Activated naive CD4-positive, alpha-beta T cell treated with anti-CD3 and anti-CD28 coated beads for 36 hours (primary cell): ENCODE data around the gene TMEM88. TPM values are rescaled to one million over a fixed set of nuclear protein-coding genes. Genes with fewer than 3 reads are reported as not detected.

ENCODE experiments used
- CTCF ChIA-PET: fragments of 350-600 bp; sonication (Branson Sonifier 250); formaldehyde crosslinking; loops from one replicate; lab custom pipeline; 2021; ENCODE audit warnings: antibody characterized with exemption; lab: Charles Lee
- DNase-seq: peaks from one replicate; pipeline ENCODE4 v3.0.0-alpha.2; 2020
- H3K27ac Mint-ChIP-seq: one replicate; pipeline ENCODE4 v1.8.0; 2021; ENCODE audit warnings: mild to moderate bottlenecking, mixed read lengths
- H3K27me3 Mint-ChIP-seq: one replicate; pipeline ENCODE4 v1.8.0; 2021; ENCODE audit warnings: low read depth, mixed read lengths
- H3K36me3 Mint-ChIP-seq: one replicate; pipeline ENCODE4 v1.8.0; 2021; ENCODE audit warnings: low read depth, mixed read lengths
- H3K4me1 Mint-ChIP-seq: one replicate; pipeline ENCODE4 v1.8.0; 2021; ENCODE audit warnings: low read depth, mixed read lengths
- H3K4me3 Mint-ChIP-seq: one replicate; pipeline ENCODE4 v1.8.0; 2021; ENCODE audit warnings: mild to moderate bottlenecking, moderate library complexity, mixed read lengths
- H3K9me3 Mint-ChIP-seq: one replicate; pipeline ENCODE4 v1.8.0; 2021; ENCODE audit warnings: mixed read lengths
- intact Hi-C: fragments of 100-400 bp; cut with micrococcal nuclease; formaldehyde crosslinking; loops from one replicate; pipeline ENCODE4 v1.15.1; 2023
- total RNA-seq, 2 experiments: library from RNA; stranded (reverse); gene quantifications; one replicate each; pipeline ENCODE4 v1.2.3, GENCODE V29; 2021

Gene TMEM88
- total RNA-seq, 2 experiments from 2014 or later, result 1.2 to 1.5 TPM

DNA sequence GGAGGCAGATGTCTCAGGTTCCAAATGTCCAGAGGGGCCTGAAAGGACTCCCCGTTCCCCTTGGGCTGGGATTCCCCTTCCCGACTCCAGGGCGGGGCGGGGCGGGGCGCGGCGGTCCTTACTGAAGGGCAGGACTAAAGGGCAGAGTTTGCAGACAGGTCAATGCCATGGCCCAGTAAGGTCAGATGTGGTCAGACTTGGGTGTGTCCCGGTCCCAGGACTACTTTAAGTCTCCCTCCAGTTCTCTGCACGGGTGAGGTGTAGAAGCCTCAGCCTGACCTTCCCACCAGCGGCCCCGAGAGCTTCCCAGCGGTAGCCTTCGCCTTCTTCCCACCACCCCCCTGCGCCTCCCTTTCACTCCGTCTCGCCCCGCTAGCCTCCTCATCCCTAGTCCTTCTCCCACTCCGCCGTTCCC lies 20.3 kb upstream of the TMEM88 start:
- CTCF ChIA-PET, result interaction anchor here (0.9 to 3.0 kb wide), 11 partner anchors 10 to 155 kb away, joined by 3 to 20 read pairs (median 5); partner anchors contain the start of gene NAA38
- H3K4me1 Mint-ChIP-seq, result peaks cover 38% of the 10 kb centered on the region
- H3K9me3 Mint-ChIP-seq, result no peaks in the 10 kb centered on the region
- H3K36me3 Mint-ChIP-seq, result no peaks in the 10 kb centered on the region
- H3K27me3 Mint-ChIP-seq, result no peaks in the 10 kb centered on the region
- H3K27ac Mint-ChIP-seq, result peak overlapping the region; percentile 94
- DNase-seq, result peak; percentile 55
- intact Hi-C loops, result loop anchor here (1.0 to 10.0 kb wide), 5 partner anchors 12 to 450 kb away; partner anchors contain the start of genes ALOXE3, NAA38, POLR2A and RANGRF
- H3K4me3 Mint-ChIP-seq, result peak overlapping the region; percentile 93

DNA sequence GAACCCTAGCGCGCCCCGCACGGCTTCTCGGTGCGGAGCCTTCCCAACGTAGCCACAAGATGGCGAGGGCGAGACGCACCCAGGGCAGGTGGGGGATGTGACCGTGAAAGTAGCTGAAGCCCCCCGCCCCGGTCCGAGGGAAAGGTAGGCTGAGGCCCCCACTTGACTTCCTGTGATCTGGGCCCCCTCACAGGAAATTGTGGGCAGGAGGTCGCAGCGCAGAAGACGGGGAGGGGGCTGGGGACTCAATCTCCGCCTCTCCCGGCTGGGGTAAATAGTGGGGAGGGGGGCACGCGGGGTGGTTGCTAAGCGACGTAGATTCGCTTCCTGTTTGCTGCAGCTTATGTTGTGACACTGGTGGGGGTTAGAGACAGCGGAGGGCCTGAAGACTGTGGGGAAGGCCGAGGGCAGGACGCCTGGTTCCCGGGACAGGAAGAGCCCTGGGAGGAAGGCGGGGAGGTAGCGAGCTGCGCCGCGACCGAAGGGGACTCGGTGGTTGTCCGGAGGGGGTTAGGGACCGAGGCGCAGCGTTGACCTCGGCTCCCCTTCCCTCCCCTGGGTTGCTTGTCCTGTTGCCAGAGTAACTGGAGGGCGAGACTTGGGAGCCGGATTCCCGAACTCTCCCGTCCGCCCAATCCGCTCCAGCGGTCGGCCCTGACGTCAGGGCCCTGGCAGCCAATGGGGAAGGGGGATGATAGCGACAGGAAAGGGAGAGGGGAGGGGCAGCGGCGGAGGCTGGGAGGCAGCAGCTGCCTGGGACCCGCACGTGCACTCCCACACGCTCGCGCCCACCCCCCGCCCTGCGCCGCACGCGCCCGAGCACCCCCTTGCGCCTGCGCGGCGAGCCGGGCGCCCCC lies 19.7 kb upstream of the TMEM88 start:
- intact Hi-C loops, result loop anchor here (1.0 to 10.0 kb wide), 8 partner anchors 9 to 450 kb away; partner anchors contain the start of genes ALOXE3, NAA38, POLR2A and RANGRF
- CTCF ChIA-PET, result interaction anchor here (0.6 to 3.0 kb wide), 15 partner anchors 9 to 155 kb away, joined by 3 to 20 read pairs (median 4); partner anchors contain the start of gene NAA38
- peak; percentile 94 for DNase-seq
- peaks cover 44% of the 10 kb centered on the region for H3K4me1 Mint-ChIP-seq
- H3K9me3 Mint-ChIP-seq, result no peaks in the 10 kb centered on the region
- no peaks in the 10 kb centered on the region for H3K27me3 Mint-ChIP-seq
- H3K4me3 Mint-ChIP-seq, result peak overlapping the region; percentile 93
- H3K36me3 Mint-ChIP-seq, result no peaks in the 10 kb centered on the region
- peak overlapping the region; percentile 94 for H3K27ac Mint-ChIP-seq

DNA sequence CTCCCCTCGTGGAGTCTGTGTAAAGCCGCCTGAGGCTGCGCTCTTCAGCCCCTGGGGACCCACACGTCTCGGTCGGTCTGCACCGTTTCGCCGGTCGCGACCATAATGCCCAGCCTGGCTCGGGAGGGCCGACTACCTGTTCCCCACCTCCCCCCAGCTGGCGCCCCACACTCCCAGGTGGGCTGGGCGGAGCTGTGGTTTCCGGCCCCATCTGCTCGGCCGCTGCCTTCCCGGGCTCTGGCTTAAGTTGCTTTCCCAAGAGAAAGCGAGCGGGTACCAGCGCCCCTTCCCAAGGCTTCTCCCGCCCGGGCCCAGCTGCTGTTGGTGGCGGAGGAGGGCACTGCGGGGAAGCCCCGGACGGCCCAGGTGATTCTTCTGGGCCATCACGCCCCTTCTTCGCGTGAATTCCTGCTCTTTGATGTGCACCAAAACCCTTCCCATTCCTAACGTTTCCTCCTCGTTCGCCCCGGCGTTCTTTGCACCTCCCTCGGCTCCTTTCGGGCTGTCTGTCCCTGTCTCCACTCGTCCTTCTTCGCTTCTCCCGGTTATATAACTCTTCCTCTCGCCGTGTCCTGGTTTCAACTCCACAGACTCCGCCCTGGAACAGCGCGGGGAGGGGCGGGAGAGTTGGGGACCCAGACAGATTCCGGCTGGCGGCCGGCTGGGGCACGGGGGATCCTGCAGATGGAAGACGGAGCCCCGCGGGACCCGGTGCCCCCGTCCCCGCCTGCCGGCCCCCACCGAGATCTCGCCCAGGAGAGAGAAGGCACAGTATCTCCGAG lies 18.9 kb upstream of the TMEM88 start:
- peak overlapping the region; percentile 88 for H3K27ac Mint-ChIP-seq
- intact Hi-C loops, result loop anchor here (1.0 to 10.0 kb wide), 6 partner anchors 8 to 449 kb away; partner anchors contain the start of genes ALOXE3, POLR2A and RANGRF
- no peaks in the 10 kb centered on the region for H3K9me3 Mint-ChIP-seq
- H3K4me1 Mint-ChIP-seq, result peaks cover 52% of the 10 kb centered on the region
- no peaks in the 10 kb centered on the region for H3K27me3 Mint-ChIP-seq
- CTCF ChIA-PET, result interaction anchor here (0.6 to 3.0 kb wide), 10 partner anchors 9 to 154 kb away, joined by 3 to 20 read pairs (median 5); no protein-coding TSS in a partner anchor
- H3K36me3 Mint-ChIP-seq, result peaks cover 3% of the 10 kb centered on the region
- peak overlapping the region; percentile 91 for H3K4me3 Mint-ChIP-seq
- peak; percentile 53 for DNase-seq

DNA sequence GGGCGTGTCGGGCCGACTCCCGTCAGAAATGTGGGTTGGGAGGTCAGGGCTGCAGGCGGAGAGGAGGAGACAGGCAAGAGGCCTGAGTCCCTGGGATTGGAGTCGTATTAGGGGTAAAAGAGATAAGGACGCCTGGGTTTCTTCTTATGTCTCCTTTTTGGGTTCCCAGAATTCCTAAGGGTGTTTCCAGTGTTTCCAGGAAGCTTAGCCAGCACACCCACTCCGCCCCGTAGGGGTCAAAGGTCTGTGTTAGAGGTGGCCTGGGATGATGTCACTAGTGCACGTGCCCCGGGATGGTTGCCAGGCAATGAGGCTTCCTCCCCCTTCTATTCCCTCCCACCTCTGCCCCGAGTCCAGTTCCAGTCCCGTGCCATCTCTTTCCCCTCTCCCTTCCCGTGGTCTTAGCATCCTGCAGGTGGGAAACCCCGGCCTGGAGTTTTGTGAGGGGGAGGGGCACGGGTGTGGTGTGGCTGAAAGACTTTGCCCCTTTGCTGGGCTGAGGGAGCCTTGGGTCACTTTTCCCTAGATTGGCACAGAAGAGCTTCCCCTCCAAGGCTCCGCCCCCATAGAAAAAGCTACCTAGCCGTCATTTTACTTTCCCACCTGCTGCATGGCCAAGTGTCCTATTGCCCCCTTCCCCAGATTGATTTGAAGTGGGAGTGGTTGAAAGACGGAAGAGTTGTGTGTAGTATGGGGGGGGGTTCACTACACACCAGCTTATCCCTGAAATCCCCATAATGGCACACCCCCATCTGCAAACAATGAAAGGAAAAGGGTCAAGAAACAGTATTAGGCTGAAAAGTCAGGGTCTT lies 18.1 kb upstream of the TMEM88 start:
- H3K4me1 Mint-ChIP-seq, result peaks cover 58% of the 10 kb centered on the region
- H3K36me3 Mint-ChIP-seq, result peaks cover 3% of the 10 kb centered on the region
- no peaks in the 10 kb centered on the region for H3K27me3 Mint-ChIP-seq
- CTCF ChIA-PET, result interaction anchor here (0.7 to 2.5 kb wide), 4 partner anchors 14 to 153 kb away, joined by 3 to 11 read pairs (median 4); partner anchors contain the start of gene WRAP53
- H3K9me3 Mint-ChIP-seq, result no peaks in the 10 kb centered on the region
- H3K4me3 Mint-ChIP-seq, result peak overlapping the region; percentile 91
- H3K27ac Mint-ChIP-seq, result peak overlapping the region; percentile 88
- intact Hi-C loops, result loop anchor here (10.0 kb wide), 1 partner anchor 448 kb away; the partner anchor contains the start of gene RANGRF
- peak; percentile 80 for DNase-seq

DNA sequence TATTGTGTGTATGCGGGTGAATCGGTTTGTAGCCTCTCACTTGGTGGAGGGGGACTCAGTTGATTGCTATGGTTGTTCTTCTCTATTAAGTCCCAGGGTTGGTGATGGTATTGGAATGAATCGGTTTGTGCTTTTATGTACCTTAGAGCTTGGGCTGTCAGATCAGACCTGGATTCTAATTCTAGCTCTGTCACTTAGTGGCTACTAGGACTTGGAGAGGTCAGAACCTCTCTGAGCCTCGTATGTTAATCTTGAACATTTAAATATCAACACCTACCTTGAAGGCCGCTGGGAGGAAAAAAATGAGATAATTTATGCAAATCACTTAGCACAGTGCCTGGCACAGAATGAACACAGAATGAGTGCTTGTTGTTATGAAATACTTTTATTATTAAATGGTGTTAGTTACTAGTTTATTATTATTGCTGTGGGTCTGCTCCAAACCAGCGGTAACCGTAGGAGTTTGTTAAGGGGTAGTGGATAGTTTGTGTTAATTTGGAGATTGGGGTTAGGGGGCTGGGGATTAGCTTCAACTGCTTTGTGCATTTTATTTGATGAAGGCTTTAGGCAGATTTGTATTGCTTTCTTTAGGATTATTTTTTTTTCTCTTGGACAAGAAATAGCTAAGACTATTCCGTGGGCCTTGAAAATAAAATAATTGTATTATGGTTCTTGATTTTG lies 17.3 kb upstream of the TMEM88 start:
- H3K36me3 Mint-ChIP-seq, result peaks cover 3% of the 10 kb centered on the region
- CTCF ChIA-PET, result interaction anchor here (0.7 to 2.5 kb wide), 6 partner anchors 13 to 152 kb away, joined by 3 to 11 read pairs (median 3); partner anchors contain the start of genes NAA38 and WRAP53
- intact Hi-C loops, result loop anchor here (10.0 kb wide), 1 partner anchor 447 kb away; the partner anchor contains the start of gene RANGRF
- H3K9me3 Mint-ChIP-seq, result no peaks in the 10 kb centered on the region
- peaks cover 58% of the 10 kb centered on the region for H3K4me1 Mint-ChIP-seq
- DNase-seq, result peak; percentile 34
- H3K4me3 Mint-ChIP-seq, result peak overlapping the region; percentile 91
- H3K27ac Mint-ChIP-seq, result peak overlapping the region; percentile 88
- no peaks in the 10 kb centered on the region for H3K27me3 Mint-ChIP-seq

DNA sequence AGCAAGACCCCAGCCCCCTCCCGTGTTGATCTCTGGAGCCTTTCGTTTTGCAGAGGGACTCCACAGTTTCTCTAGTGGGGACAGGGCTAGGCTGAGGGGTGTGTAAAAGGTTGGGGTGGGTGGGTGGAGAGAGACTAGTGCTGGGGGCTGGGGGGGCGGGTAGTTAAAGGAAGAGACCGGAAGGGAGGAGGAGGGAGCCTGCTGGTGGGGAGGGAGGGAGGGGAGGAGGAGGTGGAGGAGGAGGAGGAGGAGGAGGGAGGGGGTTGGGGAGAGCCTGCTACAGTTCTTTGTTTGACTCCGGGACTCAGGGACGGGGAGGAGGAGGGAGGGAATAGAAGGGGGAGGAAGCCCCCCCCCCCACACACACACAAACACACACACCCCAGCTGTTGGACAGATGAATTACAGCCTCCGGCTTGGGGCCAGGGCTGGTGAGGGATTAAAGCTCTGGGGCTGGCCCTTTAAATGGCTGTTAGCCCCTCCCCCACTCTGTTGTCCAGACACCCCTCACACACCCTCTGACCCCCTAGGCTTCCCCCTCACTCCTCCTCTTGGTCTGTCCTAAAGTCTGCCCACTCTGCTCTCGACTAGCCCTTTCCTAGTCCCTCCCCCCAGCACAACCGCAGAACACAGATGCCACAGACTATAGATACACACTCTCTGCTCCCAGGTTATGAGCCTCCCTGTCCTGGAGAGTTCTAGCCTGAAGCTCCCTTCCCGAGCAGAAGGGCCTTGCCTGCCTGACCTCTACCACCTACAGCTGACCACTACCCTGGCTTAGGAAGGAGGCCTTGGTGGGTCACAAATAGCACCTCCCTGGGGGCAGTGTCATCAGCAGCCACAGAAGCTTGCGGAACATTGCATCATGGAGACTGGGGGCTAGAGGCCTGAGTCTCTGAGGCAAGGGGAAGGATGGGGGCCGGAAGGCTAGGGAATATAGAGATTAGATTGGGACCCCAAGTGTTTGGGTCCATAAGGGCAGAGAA lies 16.5 kb upstream of the TMEM88 start:
- CTCF ChIA-PET, result interaction anchor here (0.6 to 2.5 kb wide), 4 partner anchors 12 to 94 kb away, joined by 3 to 11 read pairs (median 3); partner anchors contain the start of gene NAA38
- peak; percentile 58 for DNase-seq
- no peaks in the 10 kb centered on the region for H3K27me3 Mint-ChIP-seq
- peaks cover 55% of the 10 kb centered on the region for H3K4me1 Mint-ChIP-seq
- no peaks in the 10 kb centered on the region for H3K9me3 Mint-ChIP-seq
- intact Hi-C loops, result loop anchor here (10.0 kb wide), 1 partner anchor 446 kb away; the partner anchor contains the start of gene RANGRF
- H3K4me3 Mint-ChIP-seq, result peak overlapping the region; percentile 91
- H3K27ac Mint-ChIP-seq, result peak overlapping the region; percentile 88
- peaks cover 3% of the 10 kb centered on the region for H3K36me3 Mint-ChIP-seq

DNA sequence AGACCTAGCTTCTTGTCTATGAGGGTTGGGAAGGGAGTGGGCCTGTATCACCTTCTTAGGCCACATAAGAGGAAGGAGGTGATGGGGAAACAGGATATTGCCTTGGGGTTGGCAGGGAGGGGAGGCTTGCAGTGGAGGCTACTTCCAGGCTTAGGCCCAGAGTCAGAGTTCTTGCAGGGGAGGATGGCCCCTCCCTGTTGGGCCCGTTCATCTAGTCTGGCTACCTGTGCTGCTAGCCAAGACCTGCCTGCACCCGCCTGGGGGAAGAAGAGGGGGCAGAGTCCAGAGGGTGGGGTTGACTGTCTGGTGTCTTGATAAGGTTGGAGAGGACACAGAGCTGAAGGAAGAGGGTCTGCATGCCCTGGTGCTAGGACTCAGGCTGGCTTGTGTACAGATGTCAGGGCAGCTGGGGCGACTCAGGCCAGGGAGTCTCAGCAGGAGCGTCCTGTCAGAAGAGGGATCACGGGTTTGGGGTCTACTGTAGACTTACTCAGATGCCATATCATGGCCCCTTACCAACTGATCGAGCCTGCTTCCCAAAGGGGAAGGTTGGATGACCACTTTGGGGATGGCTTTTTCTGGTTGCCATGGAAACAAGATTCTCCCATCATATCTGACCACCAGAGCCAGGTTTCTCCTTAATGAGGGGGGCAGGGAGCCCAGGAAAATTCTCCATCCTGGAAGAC lies 15.5 kb upstream of the TMEM88 start:
- H3K4me1 Mint-ChIP-seq, result peaks cover 50% of the 10 kb centered on the region
- peaks cover 3% of the 10 kb centered on the region for H3K36me3 Mint-ChIP-seq
- H3K27me3 Mint-ChIP-seq, result no peaks in the 10 kb centered on the region
- H3K9me3 Mint-ChIP-seq, result no peaks in the 10 kb centered on the region
- DNase-seq, result peak; percentile 23
- peak overlapping the region; percentile 88 for H3K27ac Mint-ChIP-seq
- CTCF ChIA-PET, result interaction anchor here (0.6 to 1.3 kb wide), 3 partner anchors 16 to 95 kb away, joined by 3 to 4 read pairs (median 3); no protein-coding TSS in a partner anchor
- intact Hi-C loops, result loop anchor here (10.0 kb wide), 1 partner anchor 445 kb away; the partner anchor contains the start of gene RANGRF
- peak overlapping the region; percentile 59 for H3K4me3 Mint-ChIP-seq

DNA sequence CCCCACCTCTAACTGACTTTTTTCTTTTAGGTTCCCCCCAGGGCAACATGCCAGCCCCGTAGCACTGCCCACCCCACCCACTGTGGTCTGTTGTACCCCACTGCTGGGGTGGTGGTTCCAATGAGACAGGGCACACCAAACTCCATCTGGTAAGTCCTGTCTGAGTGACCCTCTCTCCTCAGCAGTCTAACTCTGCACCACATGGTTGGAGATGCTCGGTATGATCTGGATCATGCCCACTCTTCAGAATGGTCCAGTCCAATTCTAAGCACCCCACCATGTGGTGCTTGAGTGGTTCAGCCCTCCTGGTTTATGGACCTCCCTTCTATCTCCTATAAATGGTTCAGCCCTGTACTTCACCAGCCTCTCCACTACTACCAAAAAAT lies 15.0 kb upstream of the TMEM88 start:
- Mint-ChIP-seq H3K27me3 (no peaks in the 10 kb centered on the region), H3K4me1 (peaks cover 50% of the 10 kb centered on the region), H3K36me3 (peaks cover 3% of the 10 kb centered on the region), H3K4me3 (peak overlapping the region; percentile 17), H3K27ac (peak overlapping the region; percentile 82), H3K9me3 (no peaks in the 10 kb centered on the region)
- peak; percentile 48 for DNase-seq
- intact Hi-C loops, result loop anchor here (5.0 to 10.0 kb wide), 9 partner anchors 223 to 603 kb away; partner anchors contain the start of genes ACAP1, CTDNEP1, EIF5A and ELP5
- CTCF ChIA-PET, result interaction anchor here (0.7 to 1.4 kb wide), 4 partner anchors 15 to 588 kb away, joined by 3 to 4 read pairs (median 4); partner anchors contain the start of gene CTDNEP1

DNA sequence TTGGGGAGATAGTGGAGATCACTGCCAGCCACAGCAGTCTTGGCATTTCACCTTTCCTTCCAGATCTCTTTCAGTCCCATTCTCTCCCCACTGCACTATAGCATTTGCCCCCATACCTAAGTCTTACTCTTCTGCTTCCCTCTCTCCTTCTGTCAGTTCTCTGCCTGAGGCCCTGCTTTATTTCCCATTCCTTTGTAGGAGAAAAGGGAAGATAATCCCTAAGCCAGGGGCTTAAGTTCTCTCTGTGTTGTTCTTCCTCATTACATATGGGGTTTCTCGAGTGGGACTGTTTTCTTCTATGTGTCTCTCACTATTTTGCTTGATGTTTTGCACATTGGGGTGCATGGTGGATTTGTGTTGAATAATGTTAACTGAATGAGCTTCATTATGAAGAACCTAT lies 14.4 kb upstream of the TMEM88 start:
- no peaks in the 10 kb centered on the region for H3K9me3 Mint-ChIP-seq
- peaks cover 5% of the 10 kb centered on the region for H3K36me3 Mint-ChIP-seq
- CTCF ChIA-PET, result interaction anchor here (0.7 to 1.4 kb wide), 8 partner anchors 11 to 589 kb away, joined by 3 to 6 read pairs (median 4); partner anchors contain the start of genes CTDNEP1 and NAA38
- no peaks in the 10 kb centered on the region for H3K27me3 Mint-ChIP-seq
- peak overlapping the region; percentile 89 for H3K4me3 Mint-ChIP-seq
- intact Hi-C loops, result loop anchor here (5.0 to 10.0 kb wide), 8 partner anchors 223 to 603 kb away; partner anchors contain the start of genes ACAP1, CTDNEP1, EIF5A and ELP5
- H3K27ac Mint-ChIP-seq, result peak overlapping the region; percentile 82
- H3K4me1 Mint-ChIP-seq, result peaks cover 50% of the 10 kb centered on the region
- DNase-seq, result no peak
